Measurements from ENCODE around the gene PLEKHA7.

PLEKHA7 gene

GRCh38 chr11:16778286-16778685 lies 235.9 kb downstream of the PLEKHA7 start:
- TF ChIP-seq CTCF (IDR thresholded peaks at IDR 0.05): no peak

DNA sequence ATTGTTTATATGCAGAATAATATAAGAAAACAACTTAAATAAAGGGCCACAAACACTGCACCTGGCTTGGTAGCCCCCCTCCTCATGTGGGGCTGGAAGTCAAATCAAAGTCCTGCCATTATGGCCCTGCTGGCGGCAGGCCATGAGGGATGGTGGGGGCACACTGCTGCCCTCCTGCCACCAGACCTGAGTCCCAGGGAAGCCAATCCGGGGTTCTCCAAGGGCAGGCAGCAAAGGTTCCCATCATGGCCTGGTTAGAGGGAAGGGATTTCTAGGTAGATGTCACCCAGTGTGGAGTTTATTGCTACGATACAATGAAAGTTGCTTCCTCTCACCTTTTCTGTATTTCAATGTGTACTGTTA lies 236.6 kb downstream of the PLEKHA7 start:
- no peak for TF ChIP-seq CTCF (IDR thresholded peaks at IDR 0.05)

- no peak for TF ChIP-seq CTCF (IDR thresholded peaks at IDR 0.05)
Measured at GRCh38 chr11:16776711-16777612, 237.3 kb downstream of the PLEKHA7 start.

DNA sequence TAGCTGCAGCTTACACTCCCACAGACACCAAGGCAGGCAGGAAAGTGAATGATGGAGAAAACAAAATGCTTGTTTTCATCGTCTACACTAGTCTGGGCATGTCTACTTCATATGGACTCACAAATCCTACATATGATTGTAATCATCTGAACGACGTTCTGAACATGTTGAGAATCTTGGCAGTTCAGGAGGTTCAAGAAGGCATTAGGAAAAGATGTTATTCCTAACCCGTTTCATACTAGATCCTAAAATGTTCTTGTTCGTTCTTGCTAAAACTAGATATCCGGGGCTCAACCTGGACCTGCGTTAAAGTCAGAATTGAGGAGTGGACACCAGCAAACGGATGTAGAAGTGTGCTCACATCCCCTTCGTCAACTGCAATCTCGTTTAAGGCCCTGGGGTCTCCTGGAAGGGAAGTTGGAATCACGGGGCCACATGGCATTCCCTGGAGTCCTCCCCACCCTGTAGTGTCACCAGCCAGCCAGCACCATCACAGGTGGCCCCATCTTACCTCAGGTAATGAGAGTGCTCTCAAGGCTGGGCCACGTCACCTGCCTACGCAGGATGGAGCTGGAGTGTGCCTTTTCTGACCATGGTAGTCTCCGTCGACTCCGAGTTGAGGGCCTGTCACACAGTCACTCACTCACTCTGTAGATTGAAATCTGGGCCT lies 238.5 kb downstream of the PLEKHA7 start:
- no peak for TF ChIP-seq CTCF (IDR thresholded peaks at IDR 0.05)

- TF ChIP-seq CTCF (IDR thresholded peaks at IDR 0.05): no peak
Measured at GRCh38 chr11:16774936-16775613, 239.1 kb downstream of the PLEKHA7 start.

DNA sequence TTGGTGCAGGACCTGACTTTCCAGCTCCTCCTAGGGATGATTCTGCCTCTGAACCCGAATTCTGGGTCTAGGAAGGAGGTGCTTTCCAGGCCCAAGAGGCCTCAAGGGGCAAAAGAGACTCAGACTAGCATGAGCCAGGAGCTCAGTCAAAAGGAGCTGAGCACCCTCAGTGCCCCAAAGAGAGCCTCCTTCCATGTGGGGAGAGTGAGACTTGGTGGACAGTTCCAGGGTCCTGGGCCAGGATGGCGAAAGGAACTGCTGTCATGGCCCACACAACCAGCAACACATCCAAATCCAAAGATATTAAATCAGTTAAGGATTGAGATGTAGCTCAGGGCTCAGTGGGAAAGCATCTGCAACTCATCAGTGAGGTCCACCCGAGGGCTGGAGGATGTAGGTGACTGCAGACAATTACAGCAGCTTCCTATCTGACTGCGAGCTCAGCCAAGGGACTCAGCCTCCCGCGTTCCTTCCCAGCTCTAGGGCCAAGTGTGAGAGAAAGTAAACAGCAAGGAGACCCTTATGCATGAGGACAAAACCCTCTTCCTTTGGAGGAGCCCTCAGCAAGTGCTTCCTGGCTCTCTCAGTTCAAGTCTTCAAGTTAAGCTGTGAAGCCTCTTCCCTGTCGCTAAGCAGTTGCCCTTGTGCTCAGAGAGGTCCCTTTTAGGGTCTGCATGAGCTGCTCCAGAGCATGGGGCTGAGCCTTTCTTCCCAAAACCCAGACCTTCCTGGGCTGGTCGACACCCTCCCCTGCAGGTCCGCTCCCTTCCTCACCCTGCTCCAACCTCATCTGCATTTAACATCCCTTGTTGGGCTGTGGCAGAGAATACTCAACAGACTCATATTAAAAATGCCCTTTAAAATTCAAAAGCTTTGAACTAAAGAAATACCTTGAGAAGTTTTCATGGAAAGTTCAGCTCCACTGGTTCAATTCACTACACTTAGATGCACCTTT lies 240.0 kb downstream of the PLEKHA7 start:
- TF ChIP-seq CTCF (IDR thresholded peaks at IDR 0.05): no peak

DNA sequence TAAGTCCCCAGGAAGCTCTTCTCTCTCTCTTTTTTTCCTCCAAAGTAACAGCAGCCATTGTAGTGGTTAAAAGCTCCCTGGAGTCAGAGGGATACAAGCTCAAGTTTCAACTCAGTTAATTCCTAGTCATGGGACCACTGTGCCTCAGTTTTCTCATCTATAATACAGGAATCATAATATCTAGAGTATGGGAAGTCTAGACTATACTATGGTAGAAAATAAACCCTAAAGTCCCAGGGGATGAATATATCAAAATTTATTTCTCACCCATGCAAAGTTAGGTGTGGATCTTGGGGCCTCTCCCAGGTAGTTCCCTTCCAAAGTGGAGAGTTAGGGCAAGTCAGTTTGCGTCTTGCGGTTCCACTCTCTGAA lies 242.1 kb downstream of the PLEKHA7 start:
- no peak for TF ChIP-seq CTCF (IDR thresholded peaks at IDR 0.05)

All from LNCAP (cell line).